Smooth muscle cell (in vitro differentiated cells): ENCODE results near the gene MICAL2. TPM values are rescaled to one million over a fixed set of nuclear protein-coding genes. Genes with fewer than 3 reads are reported as not detected.

Experiments
- DNase-seq: peaks from one replicate; lab custom pipeline; 2025; ENCODE audit not compliant: unreplicated experiment; lab: John Stamatoyannopoulos, UW
- H2AFZ ChIP-seq: fragments of 200-600 bp; sonication (generic); 2 replicates; pipeline ENCODE4 v1.6.0; 2016; ENCODE audit warnings: antibody characterized with exemption, low read depth, mild to moderate bottlenecking
- H3F3A ChIP-seq: fragments of 200-600 bp; sonication (generic); 2 replicates; pipeline ENCODE4 v1.6.0; 2017; ENCODE audit warnings: antibody characterized with exemption, low read depth
- H3K27ac ChIP-seq: fragments of 200-600 bp; sonication (generic); 2 replicates; pipeline ENCODE4 v1.5.1; 2016; ENCODE audit warnings: low read depth, mild to moderate bottlenecking
- H3K27me3 ChIP-seq: fragments of 200-600 bp; sonication (generic); 2 replicates; pipeline ENCODE4 v1.6.1; 2016; ENCODE audit warnings: low read depth, mild to moderate bottlenecking
- H3K36me3 ChIP-seq: fragments of 200-600 bp; sonication (generic); 2 replicates; pipeline ENCODE4 v1.5.1; 2016; ENCODE audit warnings: low read depth
- H3K4me1 ChIP-seq: fragments of 200-600 bp; sonication (generic); 2 replicates; pipeline ENCODE4 v1.5.1; 2016; ENCODE audit warnings: low read depth
- H3K4me2 ChIP-seq: fragments of 200-600 bp; sonication (generic); 2 replicates; pipeline ENCODE4 v1.6.0; 2016; ENCODE audit warnings: mild to moderate bottlenecking
- H3K4me3 ChIP-seq: fragments of 200-600 bp; sonication (generic); 2 replicates; pipeline ENCODE4 v1.5.1; 2016; ENCODE audit warnings: mild to moderate bottlenecking
- H3K79me2 ChIP-seq: fragments of 200-600 bp; sonication (generic); 2 replicates; pipeline ENCODE4 v1.6.0; 2016; ENCODE audit warnings: low read depth, mild to moderate bottlenecking
- H3K9ac ChIP-seq: fragments of 200-600 bp; sonication (generic); 2 replicates; pipeline ENCODE4 v1.6.0; 2016; ENCODE audit warnings: low read depth
- H3K9me3 ChIP-seq: fragments of 200-600 bp; sonication (generic); replicated peaks from 2 replicates; pipeline ENCODE4 v1.5.1; 2016; ENCODE audit warnings: low read depth
- H4K20me1 ChIP-seq: fragments of 200-600 bp; sonication (generic); 2 replicates; pipeline ENCODE4 v1.6.0; 2016; ENCODE audit warnings: low read depth
- CTCF ChIP-seq: fragments of 200-600 bp; sonication (generic); IDR thresholded peaks from 2 replicates; pipeline ENCODE4 v1.5.1; 2017; ENCODE audit warnings: borderline replicate concordance, mild to moderate bottlenecking, antibody characterized with exemption; ENCODE audit not compliant: insufficient read depth, poor library complexity, severe bottlenecking
- WGBS: methylation state at CpG from one replicate; pipeline ENCODE4 v1.1.7; 2016; ENCODE audit warnings: low lambda C conversion rate; 5-methylcytosine and 5-hydroxymethylcytosine counted together
- polyA plus RNA-seq: library from polyadenylated mRNA; unstranded; fragments of >200 nt; fragmentation: Nextera tagmentation; extraction: Ambion mirVana; gene quantifications from 2 replicates; pipeline ENCODE4 v1.2.1, GENCODE V29; 2016
- total RNA-seq: library from RNA; depleted of rRNA; stranded (reverse); fragments of >200 nt; gene quantifications from 2 replicates; pipeline ENCODE4 v1.2.3, GENCODE V29; 2014

The MICAL2 gene
- total and polyA plus RNA-seq, 2 experiments from 2014 or later: 161 to 287 TPM

- 32% methylated on average over 12 of the region's 12 CpGs for WGBS
- no peak overlapping the region for H3K4me3 ChIP-seq
- no peak overlapping the region for H2AFZ ChIP-seq
- peaks cover 38% of the 10 kb centered on the region for H3K79me2 ChIP-seq
- peak overlapping the region; percentile 81 for H3K9ac ChIP-seq
- peak overlapping the region; percentile 97 for H3K27ac ChIP-seq
- H3F3A ChIP-seq: peaks cover 45% of the 10 kb centered on the region
- H3K36me3 ChIP-seq: no peaks in the 10 kb centered on the region
- no peaks in the 10 kb centered on the region for H3K9me3 ChIP-seq
- H4K20me1 ChIP-seq: no peaks in the 10 kb centered on the region
- peaks cover 44% of the 10 kb centered on the region for H3K4me1 ChIP-seq
- peak overlapping the region; percentile 55 for H3K4me2 ChIP-seq
- DNase-seq: no peak
- TF ChIP-seq CTCF: no peak
- no peaks in the 10 kb centered on the region for H3K27me3 ChIP-seq
Measured at GRCh38 chr11:12182676-12183541, 72.5 kb downstream of the MICAL2 start.

GRCh38 chr11:12183827-12184620 lies 73.6 kb downstream of the MICAL2 start:
- Histone ChIP-seq H3K9ac (peak overlapping the region; percentile 53), H3K4me2 (peak overlapping the region; percentile 55)
- WGBS: 93% methylated on average over 12 of the region's 12 CpGs

GRCh38 chr11:12184699-12185098 lies 74.3 kb downstream of the MICAL2 start:
- Histone ChIP-seq H3F3A (peaks cover 56% of the 10 kb centered on the region), H3K36me3 (no peaks in the 10 kb centered on the region), H3K9me3 (no peaks in the 10 kb centered on the region), H3K9ac (no peak overlapping the region), H3K4me1 (peaks cover 50% of the 10 kb centered on the region), H3K27me3 (no peaks in the 10 kb centered on the region), H3K4me2 (no peak overlapping the region), H3K4me3 (no peak overlapping the region), H3K79me2 (peaks cover 29% of the 10 kb centered on the region), H2AFZ (no peak overlapping the region), H4K20me1 (no peaks in the 10 kb centered on the region), H3K27ac (peak overlapping the region; percentile 97)
- no peak for DNase-seq
- no peak for TF ChIP-seq CTCF
- WGBS: 71% methylated on average over 1 of the region's 1 CpG

More at GRCh38 chr11:12183827-12184620, 73.6 kb downstream of the MICAL2 start:
- Histone ChIP-seq H4K20me1 (no peaks in the 10 kb centered on the region), H2AFZ (no peak overlapping the region), H3K4me3 (no peak overlapping the region), H3K36me3 (no peaks in the 10 kb centered on the region), H3K27me3 (no peaks in the 10 kb centered on the region), H3F3A (peaks cover 54% of the 10 kb centered on the region), H3K27ac (peak overlapping the region; percentile 97), H3K9me3 (no peaks in the 10 kb centered on the region), H3K4me1 (peaks cover 48% of the 10 kb centered on the region), H3K79me2 (peaks cover 33% of the 10 kb centered on the region)
- no peak for DNase-seq
- no peak for TF ChIP-seq CTCF
